Fibroblast of pulmonary artery (primary cell): ENCODE results near the gene PEAK3.

ENCODE experiments used
- DNase-seq: peaks from one replicate; pipeline ENCODE4 v3.0.0-alpha.2; 2010; ENCODE audit warnings: low read depth
- H3K4me3 ChIP-seq: replicated peaks from 2 replicates; pipeline ENCODE4 v1.5.1; 2011; ENCODE audit warnings: low read depth, mild to moderate bottlenecking, control low read depth, low read length, moderate library complexity
- CTCF ChIP-seq: IDR thresholded peaks from 2 replicates; pipeline ENCODE4 v1.5.1; 2011; ENCODE audit warnings: mild to moderate bottlenecking, control low read depth, low read length, inconsistent platforms; ENCODE audit errors: missing control alignments

Gene PEAK3

GRCh38 chr19:2244125-2244411 is 37.9 kb downstream of the PEAK3 start:
- no peak overlapping the region for H3K4me3 ChIP-seq
- DNase-seq: no peak
- TF ChIP-seq CTCF: no peak

GRCh38 chr19:2243274-2244124 is 38.5 kb downstream of the PEAK3 start:
- no peak for TF ChIP-seq CTCF
- DNase-seq: no peak
- no peak overlapping the region for H3K4me3 ChIP-seq

GRCh38 chr19:2242816-2243215 is 39.2 kb downstream of the PEAK3 start:
- no peak for DNase-seq
- TF ChIP-seq CTCF: no peak
- no peak overlapping the region for H3K4me3 ChIP-seq

- no peak for DNase-seq
- H3K4me3 ChIP-seq: no peak overlapping the region
- TF ChIP-seq CTCF: no peak
Observed at GRCh38 chr19:2242092-2242537, 39.9 kb downstream of the PEAK3 start.

- TF ChIP-seq CTCF: no peak
- peak overlapping the region; percentile 57 for H3K4me3 ChIP-seq
- DNase-seq: no peak
Observed at GRCh38 chr19:2240881-2241760, 40.9 kb downstream of the PEAK3 start.

- DNase-seq: peak; percentile 57
Observed at GRCh38 chr19:2239771-2240770, 41.9 kb downstream of the PEAK3 start.

More at GRCh38 chr19:2239771-2240770, 41.9 kb downstream of the PEAK3 start:
- no peak for TF ChIP-seq CTCF
- peak overlapping the region; percentile 57 for H3K4me3 ChIP-seq
